Activated CD4-positive, alpha-beta T cell treated with anti-CD3 and anti-CD28 coated beads, Interleukin-2, amount 50 U/mL, for 48 hours (primary cell): ENCODE data around the gene ZNF488.

Experiments
- DNase-seq, 2 experiments: peaks; one replicate each; pipeline ENCODE4 v3.0.0-alpha.2; 2020

ZNF488 gene

DNA sequence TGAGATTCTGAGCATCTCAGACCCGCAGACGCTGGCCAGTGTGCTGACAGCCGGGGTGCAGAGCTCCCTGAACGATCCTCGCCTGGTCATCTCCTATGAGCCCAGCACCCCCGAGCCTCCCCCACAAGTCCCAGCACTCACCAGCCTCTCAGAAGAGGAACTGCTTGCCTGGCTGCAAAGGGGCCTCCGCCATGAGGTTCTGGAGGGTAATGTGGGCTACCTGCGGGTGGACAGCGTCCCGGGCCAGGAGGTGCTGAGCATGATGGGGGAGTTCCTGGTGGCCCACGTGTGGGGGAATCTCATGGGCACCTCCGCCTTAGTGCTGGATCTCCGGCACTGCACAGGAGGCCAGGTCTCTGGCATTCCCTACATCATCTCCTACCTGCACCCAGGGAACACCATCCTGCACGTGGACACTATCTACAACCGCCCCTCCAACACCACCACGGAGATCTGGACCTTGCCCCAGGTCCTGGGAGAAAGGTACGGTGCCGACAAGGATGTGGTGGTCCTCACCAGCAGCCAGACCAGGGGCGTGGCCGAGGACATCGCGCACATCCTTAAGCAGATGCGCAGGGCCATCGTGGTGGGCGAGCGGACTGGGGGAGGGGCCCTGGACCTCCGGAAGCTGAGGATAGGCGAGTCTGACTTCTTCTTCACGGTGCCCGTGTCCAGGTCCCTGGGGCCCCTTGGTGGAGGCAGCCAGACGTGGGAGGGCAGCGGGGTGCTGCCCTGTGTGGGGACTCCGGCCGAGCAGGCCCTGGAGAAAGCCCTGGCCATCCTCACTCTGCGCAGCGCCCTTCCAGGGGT, 35.2 kb downstream of the ZNF488 start:
- no peak for DNase-seq

DNA sequence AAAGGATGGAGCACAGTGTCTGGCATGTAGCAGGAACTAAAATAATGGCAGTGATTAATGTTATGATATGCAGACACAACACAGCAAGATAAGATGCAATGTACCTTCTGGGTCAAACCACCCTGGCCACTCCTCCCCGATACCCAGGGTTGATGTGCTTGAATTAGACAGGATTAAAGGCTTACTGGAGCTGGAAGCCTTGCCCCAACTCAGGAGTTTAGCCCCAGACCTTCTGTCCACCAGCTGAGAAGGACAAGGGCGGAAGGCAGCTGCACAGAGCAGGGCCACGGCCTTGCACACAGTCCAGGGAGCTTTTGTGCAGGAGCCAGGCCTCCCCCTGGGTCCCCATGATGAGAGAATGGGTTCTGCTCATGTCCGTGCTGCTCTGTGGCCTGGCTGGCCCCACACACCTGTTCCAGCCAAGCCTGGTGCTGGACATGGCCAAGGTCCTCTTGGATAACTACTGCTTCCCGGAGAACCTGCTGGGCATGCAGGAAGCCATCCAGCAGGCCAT, 35.9 kb downstream of the ZNF488 start, which contains the start of gene RBP3:
TSS of gene RBP3 (plus strand) at position 226 of the 514 bp plus-strand sequence. CDS start at position 348, 122 bp downstream.
- no peak for DNase-seq

DNA sequence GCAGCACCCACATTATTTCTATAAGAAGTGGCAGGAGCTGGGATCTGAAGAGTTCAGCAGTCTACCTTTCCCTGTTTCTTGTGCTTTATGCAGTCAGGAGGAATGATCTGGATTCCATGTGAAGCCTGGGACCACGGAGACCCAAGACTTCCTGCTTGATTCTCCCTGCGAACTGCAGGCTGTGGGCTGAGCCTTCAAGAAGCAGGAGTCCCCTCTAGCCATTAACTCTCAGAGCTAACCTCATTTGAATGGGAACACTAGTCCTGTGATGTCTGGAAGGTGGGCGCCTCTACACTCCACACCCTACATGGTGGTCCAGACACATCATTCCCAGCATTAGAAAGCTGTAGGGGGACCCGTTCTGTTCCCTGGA, 36.8 kb downstream of the ZNF488 start:
- DNase-seq = no peak

DNA sequence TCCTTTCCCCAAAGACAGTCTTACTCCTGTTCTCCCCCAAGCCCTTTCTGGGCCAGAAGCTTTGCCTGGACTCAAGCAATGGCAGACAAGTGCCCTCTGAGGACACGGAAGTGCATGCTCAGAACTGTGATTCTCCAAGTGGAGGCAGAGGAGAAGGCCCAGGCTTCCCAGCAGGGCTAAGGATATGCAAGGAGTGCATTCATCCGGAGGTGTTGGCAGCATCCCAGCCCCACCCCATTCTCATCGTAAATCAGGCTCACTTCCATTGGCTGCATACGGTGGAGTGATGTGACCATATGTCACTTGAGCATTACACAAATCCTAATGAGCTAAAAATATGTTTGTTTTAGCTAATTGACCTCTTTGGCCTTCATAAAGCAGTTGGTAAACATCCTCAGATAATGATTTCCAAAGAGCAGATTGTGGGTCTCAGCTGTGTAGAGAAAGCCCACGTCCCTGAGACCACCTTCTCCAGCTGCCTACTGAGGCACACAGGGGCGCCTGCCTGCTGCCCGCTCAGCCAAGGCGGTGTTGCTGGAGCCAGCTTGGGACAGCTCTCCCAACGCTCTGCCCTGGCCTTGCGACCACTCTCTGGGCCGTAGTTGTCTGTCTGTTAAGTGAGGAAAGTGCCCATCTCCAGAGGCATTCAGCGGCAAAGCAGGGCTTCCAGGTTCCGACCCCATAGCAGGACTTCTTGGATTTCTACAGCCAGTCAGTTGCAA, 37.4 kb downstream of the ZNF488 start:
- no peak for DNase-seq

DNA sequence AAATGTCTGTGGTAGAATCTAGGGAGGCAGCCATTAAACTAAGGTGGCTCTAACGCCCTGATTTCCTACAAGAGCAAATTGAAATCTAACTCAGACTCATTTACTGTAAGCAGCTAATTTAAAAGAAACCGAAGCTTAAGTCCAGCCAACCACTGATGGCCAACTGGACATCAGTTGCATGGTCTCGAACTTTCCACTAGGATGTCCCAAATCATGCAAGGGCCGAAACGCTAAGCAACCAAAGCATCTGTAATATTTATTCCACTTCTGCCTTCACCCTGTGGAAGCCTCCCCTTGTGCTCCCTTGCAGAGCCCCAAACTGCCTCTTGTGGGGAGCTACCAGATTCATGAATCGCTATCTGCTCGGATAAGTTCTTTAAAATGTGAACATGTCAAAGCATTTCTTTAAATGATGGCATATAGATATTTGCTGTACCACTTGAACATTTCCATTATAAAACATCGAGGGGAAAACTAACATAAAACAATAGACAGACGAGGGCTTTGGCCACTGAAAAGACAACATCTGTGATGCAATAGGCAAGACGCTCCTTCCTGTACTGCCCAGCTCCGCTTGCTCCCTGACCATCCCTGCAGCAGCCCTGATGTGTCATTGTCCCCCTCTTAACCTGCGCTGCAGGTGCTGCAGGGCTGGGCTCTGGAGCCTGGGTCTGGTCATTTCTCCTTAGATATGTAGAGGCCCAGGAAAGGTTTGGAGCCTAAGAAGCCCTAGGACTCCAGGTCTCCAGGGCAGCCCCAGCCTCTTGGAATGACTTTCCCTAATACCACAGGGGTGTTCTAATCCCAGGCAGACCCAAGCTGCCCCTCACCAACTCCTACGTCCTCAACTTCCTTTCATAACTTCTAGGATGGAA, 38.9 kb downstream of the ZNF488 start:
- DNase-seq = no peak

DNA sequence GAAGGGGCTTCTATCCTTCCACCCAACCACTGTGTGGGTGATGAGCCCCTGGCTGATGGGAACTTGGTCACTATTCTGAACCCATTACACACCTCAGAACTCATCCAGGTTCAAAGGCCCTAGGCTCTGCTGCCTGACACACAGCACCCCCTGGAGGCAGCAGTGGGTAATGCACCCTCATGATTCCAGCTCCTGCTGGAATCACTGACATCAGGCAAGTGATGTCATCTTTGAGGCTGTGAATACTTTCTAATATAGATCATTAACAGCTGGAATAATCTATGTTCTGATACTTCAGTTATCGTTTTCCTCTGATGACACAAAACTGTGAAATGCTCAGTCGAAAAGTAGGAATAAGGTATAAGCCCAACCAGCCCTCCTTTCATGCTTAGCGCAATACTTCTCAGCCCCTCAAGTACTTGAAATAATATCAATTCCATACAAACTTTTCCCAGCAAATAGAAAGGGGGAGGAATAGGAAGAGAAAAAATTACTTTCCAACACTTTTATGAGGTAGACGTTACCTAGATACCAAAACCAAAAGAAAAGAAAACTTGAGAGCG, 43.4 kb downstream of the ZNF488 start:
- DNase-seq = peak; percentile 80 to 83

DNA sequence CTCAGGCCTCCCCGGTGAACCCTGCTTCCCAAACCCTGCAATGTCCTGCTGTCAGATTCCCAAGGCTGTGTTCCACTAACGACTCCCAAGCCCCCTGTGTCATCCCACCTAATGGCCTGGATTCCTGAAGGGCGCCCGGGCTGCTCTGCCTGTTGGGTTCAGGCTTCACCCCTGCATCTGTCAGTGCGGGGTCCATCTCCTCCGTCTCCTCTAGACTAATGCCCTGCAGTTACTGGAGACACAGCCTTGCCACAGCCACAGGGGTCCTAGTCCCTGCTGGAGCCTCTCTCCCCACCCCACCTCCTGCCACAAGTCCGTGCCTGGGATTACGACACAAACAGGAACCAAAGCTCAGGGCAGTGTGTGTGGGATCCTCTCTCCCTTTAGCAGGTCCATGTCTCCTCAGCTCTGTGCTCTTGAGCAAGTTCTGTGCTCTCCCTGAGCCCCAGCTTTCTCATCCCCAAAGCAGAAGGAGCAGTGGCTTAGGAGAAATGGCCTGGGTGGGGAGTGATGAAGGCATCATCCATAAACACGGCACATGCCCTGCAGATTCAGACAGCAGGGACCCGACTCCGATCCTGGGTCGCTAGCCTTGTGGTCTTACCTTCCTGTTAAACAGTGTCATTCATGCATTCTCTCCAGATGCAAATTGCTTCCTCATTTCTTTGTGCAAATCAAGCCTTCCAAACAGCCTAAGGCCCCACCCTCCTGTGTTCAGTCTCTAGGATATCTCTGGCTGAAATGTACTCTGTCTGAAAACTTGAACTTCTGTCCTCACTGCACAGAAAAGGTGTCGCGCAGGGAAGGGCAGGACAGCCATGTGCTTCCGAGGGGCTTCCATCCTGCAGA, 44.1 kb downstream of the ZNF488 start:
- DNase-seq = no peak

DNA sequence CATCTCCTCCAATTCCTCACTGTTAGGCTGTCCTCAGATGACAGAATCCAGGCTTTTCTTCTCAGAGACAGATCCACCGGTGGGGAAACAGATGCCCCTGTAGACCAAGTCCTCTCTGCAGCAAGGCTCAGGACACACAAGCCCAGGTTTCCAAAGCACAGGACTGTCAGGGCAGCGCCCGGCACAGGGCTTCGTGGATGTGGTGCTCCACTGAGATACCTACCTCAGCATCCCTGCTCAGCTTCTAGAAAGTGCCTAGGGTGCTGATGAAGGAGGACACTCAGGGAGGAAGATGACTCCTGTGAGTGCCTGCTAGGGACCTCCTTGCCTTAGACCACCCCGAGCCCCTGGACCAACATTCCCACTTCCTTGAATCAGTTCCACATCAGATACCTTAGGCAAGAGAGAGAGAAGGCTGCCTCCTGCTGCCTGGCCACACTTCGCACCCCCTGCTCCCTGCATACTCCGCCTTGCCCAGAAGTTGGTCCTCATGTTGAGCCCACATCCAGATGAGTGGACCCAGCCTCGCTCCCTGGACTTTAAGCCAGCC, 44.8 kb downstream of the ZNF488 start:
- no peak for DNase-seq

DNA sequence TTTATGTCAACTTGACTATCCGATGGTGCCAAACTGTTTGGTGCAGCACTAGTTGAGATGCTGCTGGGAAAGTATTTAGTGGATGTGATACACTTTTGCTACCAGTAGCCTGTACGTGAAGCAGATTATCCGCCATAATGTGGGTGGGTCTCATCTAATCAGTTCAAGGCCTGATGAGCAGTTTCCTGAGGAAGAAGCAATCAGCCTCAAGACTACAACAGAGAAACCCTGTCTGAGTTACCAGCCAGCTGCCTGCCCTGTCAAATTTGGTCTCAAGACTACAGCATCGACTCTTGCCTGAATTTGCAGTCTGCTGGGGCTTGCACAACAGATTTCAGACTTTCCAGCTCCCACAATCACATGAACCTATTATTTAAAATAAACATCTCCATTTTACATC, 46.8 kb downstream of the ZNF488 start:
- DNase-seq = no peak

DNA sequence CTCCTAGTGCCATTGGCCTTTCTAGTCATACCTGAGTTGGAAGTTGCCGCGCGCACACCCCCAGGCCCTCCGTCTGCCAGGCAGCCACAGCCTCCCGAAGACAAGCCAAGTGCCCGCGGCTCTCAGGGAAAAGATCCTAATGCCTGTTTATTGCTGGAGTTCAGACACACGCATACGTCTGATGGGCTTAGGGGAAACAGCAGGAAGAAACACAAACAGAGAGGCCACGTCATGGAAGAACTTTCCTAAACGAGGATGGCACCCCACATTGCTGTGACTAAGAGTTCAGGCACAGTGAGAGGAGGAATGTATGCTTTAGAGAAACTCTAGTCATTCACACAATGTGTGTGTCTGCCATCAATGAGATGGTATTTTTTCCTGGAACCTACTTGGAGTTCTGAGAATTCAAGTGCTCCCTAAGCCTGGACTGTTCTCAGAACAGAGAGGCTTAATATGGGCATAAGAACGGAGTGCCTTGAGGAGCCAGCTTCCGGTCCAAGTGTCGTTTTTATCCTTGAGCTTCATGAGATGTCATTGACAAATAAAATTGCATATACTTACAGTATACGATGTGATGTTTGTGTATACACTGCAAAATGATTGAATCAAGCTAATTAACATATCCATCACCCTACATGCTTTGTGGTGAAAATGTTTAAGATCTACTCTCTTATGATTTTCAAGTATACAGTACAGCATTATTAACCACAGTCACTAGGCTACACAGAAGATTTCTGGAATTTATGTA, 47.5 kb downstream of the ZNF488 start:
- no peak for DNase-seq

DNA sequence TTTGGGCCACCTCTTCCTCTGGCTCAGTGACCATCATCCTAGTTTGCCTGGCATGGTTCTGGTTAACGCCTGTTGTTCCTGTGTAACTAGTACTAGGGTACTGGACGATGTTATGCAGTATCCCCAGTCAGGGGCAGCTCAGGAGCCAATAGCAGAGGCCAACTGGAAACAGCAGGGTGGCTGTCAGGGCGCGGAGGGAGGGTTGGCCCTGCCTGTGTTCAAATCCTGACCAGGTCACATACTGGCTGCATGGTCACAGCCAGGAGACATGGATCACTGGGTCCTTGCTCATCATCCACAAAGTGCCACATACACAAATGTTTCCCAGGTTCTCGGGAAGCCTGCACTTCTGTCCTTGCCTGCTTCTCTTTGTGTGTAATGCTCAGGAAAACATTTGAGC, 48.2 kb downstream of the ZNF488 start:
- no peak for DNase-seq

DNA sequence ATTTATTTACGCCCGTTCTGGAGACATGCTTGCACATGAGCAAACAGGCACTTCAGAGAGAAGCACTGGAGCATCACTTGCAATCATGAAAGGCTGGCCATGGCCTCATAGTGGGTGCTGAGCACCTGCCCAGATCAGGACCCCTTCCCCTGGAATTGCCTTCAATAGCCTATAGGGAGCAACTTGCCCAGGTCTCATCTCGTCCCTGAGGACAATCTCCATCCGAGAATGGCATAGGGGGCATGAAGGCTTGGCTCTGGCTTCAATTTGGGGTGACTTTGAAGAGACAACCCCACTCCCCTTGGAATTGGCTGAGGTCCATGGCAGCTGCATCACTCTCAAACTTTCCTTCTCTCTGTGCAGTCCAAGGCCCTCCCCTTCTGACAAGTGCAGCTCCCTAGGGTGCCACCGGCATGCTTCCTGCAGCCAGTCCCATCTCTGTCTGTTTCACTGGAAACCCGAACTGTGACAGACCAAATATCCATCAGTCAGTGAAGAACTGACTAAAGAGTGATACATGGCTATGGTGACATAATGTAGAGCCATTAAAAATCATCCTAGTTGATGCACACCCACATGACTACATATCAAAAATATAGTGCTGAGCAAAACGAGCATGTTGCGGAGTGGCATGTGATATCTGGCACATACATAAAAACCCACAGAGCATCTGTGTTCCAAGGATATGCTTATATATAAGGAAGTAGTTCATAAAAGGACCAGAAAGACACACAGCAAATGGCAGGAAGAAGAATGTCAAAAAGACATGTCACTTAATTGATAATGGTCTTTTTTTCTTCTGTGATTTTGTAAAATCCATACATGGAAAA, 49.4 kb downstream of the ZNF488 start:
- DNase-seq = no peak

DNA sequence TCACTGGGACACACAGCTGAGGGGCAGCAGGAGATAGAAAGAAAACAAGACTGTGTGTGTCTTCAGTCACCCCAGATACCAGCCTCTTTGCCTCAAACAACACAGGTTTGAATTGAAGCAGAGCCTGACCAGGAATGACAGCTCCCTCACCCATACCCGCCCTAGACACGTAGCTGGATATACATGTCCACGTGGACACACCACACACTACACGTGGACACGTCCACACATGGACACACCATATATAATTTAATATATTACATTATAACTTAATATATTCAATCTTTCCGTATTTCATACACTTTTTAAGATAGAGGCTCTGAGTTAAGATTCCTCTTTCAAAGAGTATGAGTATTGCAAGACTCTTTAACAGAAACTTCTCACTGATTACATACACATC, 50.6 kb downstream of the ZNF488 start:
- DNase-seq = no peak

DNA sequence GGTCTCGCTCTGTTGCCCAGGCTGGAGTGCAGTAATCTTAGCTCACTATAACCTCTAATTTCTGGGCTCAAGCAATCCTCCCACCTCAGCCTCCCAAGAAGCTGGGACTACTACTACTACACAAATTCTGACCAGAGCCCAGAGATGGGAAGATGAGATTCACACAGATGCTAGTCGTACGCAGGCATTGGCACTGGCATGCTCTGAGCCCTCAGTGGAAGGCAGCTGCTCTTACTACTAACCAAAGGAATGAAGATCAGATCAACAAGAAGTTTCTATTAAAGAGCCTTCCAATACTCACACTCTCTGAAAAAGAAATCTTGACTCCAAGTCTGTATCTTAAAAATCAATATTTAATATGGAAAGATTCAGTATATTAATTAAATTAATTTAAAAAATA, 51.1 kb downstream of the ZNF488 start:
- no peak for DNase-seq

DNA sequence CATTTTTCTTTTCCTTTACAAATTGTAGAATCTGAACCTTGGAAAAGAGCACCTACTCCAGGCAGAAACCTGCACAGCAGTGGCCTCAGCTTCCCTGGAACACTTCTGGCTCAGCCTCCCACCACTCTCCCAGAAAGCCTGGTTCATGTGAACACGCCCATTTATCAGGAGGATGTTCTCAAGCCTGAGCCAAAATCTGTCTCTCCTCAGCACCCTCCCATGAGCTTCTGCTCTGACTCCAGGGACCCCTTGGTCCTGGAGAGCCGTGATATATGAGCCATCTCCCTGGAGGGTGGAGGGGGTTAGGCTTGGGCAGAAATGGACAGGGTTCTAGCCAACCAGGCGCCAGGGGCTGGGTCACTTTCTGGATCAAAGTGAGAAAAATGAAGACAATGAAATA, 51.7 kb downstream of the ZNF488 start:
- DNase-seq = no peak

DNA sequence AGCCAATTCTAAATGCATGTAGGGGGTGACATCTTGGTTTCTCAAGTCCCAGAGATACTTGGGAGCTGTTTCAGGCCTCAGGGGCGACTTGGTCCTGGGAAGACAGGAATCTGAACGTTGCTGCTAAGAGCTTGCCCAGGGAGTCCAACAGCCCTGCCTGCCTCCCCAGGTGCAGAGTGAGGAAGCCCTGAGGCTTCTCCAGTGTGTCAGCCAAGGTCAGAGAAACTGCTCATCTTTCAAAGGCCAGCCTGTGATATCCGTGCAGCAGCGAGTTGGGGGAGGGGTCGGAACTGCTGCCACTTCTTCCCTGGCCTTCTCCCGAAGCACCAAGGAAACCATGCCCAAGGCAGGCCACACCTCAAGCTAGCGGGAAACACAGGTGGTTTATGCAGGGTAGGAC, 52.1 kb downstream of the ZNF488 start:
- DNase-seq = no peak

DNA sequence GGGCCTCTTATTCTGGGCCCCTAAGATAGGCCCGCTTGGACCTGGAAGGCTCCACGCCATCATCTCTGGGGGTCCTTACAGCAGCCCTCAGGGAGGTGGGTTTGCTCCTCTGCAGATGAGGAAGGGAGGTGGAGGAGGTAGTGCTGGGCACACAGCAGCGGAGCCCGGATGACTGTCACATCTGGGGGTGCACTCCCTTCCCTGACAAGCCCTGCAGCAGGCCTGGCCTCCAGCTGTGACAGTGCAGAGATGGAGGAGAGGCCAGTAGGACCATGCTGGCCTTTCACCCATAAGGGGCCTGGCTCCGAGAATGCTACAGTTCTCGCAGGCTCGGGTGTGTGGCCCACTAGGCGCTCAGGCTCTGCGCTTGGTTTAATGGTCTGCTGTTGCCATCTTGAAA, 52.6 kb downstream of the ZNF488 start:
- no peak for DNase-seq

DNA sequence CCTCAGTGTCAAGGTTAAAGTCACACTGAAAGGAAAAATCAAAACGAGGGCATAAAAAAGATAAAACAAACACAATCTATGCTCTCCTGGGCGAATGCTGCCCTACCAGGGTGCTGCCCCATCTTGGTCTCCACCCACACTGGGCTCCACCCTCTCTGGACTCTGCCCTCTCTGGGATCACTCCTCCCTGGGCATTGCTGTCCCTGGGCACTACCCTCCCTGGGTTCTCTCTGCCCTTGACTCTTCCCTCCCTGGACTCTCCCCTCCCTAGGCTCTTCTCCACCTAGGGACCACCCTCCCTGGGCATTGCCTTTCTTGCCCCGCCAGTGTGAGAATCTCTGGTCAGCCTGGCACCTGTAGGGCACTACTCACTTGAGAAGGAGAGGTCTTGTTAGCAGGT, 53.3 kb downstream of the ZNF488 start:
- no peak for DNase-seq

DNA sequence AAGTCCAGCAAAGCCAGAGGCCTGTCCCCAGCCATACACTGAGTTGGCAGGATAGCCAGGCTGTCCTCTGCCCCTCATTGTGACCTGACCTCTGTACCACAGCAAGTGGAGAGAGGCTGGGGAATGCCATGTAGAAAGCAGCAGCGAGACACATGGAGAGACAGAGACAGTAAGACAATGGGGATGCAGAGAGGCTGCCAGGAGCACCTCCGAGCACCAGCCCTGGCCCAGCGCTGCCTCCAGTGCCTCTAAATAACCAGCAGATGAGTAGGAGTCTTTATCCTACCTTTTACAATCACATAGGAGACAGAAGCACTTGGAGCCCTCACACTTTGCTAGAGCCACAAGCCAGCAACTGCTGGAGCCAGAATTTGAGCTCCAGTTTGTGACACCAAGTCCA, 53.7 kb downstream of the ZNF488 start:
- DNase-seq = no peak

DNA sequence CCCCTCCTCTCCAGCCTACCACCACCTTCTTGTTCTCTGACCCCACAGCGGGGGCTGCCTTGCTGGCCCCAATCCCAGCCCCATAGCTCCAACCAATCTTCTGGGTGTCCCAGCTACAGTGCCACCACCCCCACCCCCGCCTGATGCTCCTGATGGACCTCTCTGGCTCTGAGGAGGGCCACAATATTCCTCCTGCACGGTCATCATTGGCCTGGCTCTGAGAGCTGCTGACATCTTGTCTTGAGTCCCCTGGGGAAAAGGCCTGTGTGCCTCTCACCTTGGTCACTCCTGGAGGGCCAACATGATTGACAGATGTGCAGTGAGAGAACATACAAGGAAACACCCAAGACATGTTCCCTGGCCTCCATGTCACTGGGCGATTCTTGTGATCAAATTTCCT, 54.2 kb downstream of the ZNF488 start:
- DNase-seq = no peak
